B cell (primary cell): Measurements from ENCODE around the gene WNT6. TPM values are rescaled to one million over a fixed set of nuclear protein-coding genes. Genes with fewer than 3 reads are reported as not detected.

Experiments used
- ATAC-seq: fragments of 200-7000 bp; cut with Tn5 transposase; one replicate; pipeline ENCODE4 v1.10.0; 2021; ENCODE audit warnings: low read depth, mild to moderate bottlenecking, moderate number of reproducible peaks, moderate library complexity
- CTCF ChIA-PET: fragments of 350-600 bp; sonication (Branson Sonifier 250); formaldehyde crosslinking; loops from one replicate; lab custom pipeline; 2021; ENCODE audit warnings: antibody characterized with exemption, inconsistent platforms; lab: Charles Lee
- POLR2A ChIA-PET: fragments of 350-600 bp; sonication (Branson Sonifier 250); formaldehyde crosslinking; loops from one replicate; lab custom pipeline; 2021; ENCODE audit warnings: antibody characterized with exemption; lab: Charles Lee
- DNase-seq: peaks from one replicate; pipeline ENCODE4 v3.0.0; 2013
- H2AFZ ChIP-seq: 2 replicates; pipeline ENCODE4 v1.6.1; 2012; ENCODE audit warnings: mild to moderate bottlenecking, low read depth, low read length; ENCODE audit not compliant: insufficient read depth, poor library complexity, severe bottlenecking
- H3K27ac ChIP-seq, 2 donors: 1 replicate in 1 of 2; 2 replicates in 1 of 2; pipeline ENCODE4 v1.5.1; 2012 to 2013; ENCODE audit warnings: low read length in 2 of 2, mild to moderate bottlenecking in 2 of 2, moderate library complexity in 1 of 2
- H3K27me3 ChIP-seq, 4 experiments: fragments of 200-600 bp in 1 of 4; sonication (generic) in 1 of 4; replicated peaks in 1 of 4; 1 replicate in 2 of 4; 2 replicates in 2 of 4; pipeline versions ENCODE4 v1.6.1 to v1.7.0; 2013 to 2016; ENCODE audit warnings: low read length in 3 of 4, mild to moderate bottlenecking in 2 of 4, mixed read lengths in 1 of 4, moderate library complexity in 1 of 4; ENCODE audit not compliant: insufficient read depth in 4 of 4, control insufficient read depth in 3 of 4; ENCODE audit errors: control extremely low read depth in 1 of 4
- H3K36me3 ChIP-seq, 2 experiments: replicated peaks in 1 of 2; 1 replicate in 1 of 2; 2 replicates in 1 of 2; pipeline versions ENCODE4 v1.6.1 to v1.7.1; 2013; ENCODE audit warnings: low read length in 1 of 2; ENCODE audit not compliant: insufficient read depth in 2 of 2, control insufficient read depth in 1 of 2; ENCODE audit errors: control extremely low read depth in 1 of 2, extremely low read depth in 1 of 2
- H3K4me1 ChIP-seq, 2 donors: fragments of 200-600 bp in 1 of 2; sonication (generic) in 1 of 2; 1 replicate in 1 of 2; 2 replicates in 1 of 2; pipeline versions ENCODE4 v1.5.1 to v1.6.1; 2013 to 2017; ENCODE audit warnings: low read length in 2 of 2; ENCODE audit not compliant: control insufficient read depth in 2 of 2, insufficient read depth in 2 of 2
- H3K4me2 ChIP-seq: replicated peaks from 2 replicates; pipeline ENCODE3; 2012; ENCODE audit warnings: mild to moderate bottlenecking, low read depth, low read length; ENCODE audit not compliant: poor library complexity, severe bottlenecking
- H3K4me3 ChIP-seq, 5 experiments: fragments of 200-600 bp in 1 of 5; sonication (generic) in 1 of 5; 1 replicate in 3 of 5; 2 replicates in 2 of 5; pipeline versions ENCODE4 v1.5.1 to v1.7.0; 2011 to 2016; ENCODE audit warnings: low read length in 4 of 5, mild to moderate bottlenecking in 4 of 5, low read depth in 2 of 5, control low read depth in 1 of 5, moderate library complexity in 1 of 5; ENCODE audit not compliant: insufficient read depth in 1 of 5; ENCODE audit errors: control extremely low read depth in 1 of 5, extremely low read depth in 1 of 5
- H3K79me2 ChIP-seq: fragments of 200-600 bp; sonication (generic); one replicate; pipeline ENCODE4 v1.6.0; 2016; ENCODE audit warnings: low read length; ENCODE audit not compliant: control insufficient read depth, insufficient read depth
- H3K9ac ChIP-seq: fragments of 200-600 bp; sonication (generic); 2 replicates; pipeline ENCODE4 v1.6.1; 2017; ENCODE audit warnings: mild to moderate bottlenecking, low read length, moderate library complexity
- H3K9me3 ChIP-seq, 3 donors: one replicate each; pipeline versions ENCODE4 v1.6.1 to v1.7.1; 2013; ENCODE audit warnings: low read length in 2 of 3; ENCODE audit not compliant: control insufficient read depth in 2 of 3, insufficient read depth in 1 of 3; ENCODE audit errors: control extremely low read depth in 1 of 3
- H4K20me1 ChIP-seq: 2 replicates; pipeline ENCODE4 v1.6.0; 2012; ENCODE audit warnings: mild to moderate bottlenecking, low read length; ENCODE audit not compliant: insufficient read depth, control insufficient read depth, poor library complexity, severe bottlenecking
- H3K27ac Mint-ChIP-seq: one replicate; pipeline ENCODE4 v1.8.0; 2021; ENCODE audit warnings: mixed read lengths
- H3K27me3 Mint-ChIP-seq: one replicate; pipeline ENCODE4 v1.8.0; 2021; ENCODE audit warnings: mixed read lengths
- H3K4me1 Mint-ChIP-seq: one replicate; pipeline ENCODE4 v1.8.0; 2021; ENCODE audit warnings: mixed read lengths
- H3K4me3 Mint-ChIP-seq: one replicate; pipeline ENCODE4 v1.8.0; 2021; ENCODE audit warnings: mixed read lengths
- H3K9me3 Mint-ChIP-seq: one replicate; pipeline ENCODE4 v1.8.0; 2022; ENCODE audit warnings: mixed read lengths; ENCODE audit not compliant: insufficient read depth
- EZH2 ChIP-seq: IDR thresholded peaks from 2 replicates; pipeline ENCODE4 v1.6.1; 2012; ENCODE audit warnings: borderline replicate concordance, low read depth, mild to moderate bottlenecking, moderate library complexity, low read length; ENCODE audit not compliant: insufficient read depth, poor library complexity, severe bottlenecking
- WGBS: methylation state at CpG from one replicate; pipeline ENCODE4 v1.1.5; 2013; ENCODE audit warnings: missing lambda C conversion rate; ENCODE audit not compliant: insufficient coverage; 5-methylcytosine and 5-hydroxymethylcytosine counted together
- intact Hi-C: fragments of 100-400 bp; cut with micrococcal nuclease; formaldehyde crosslinking; loops from one replicate; pipeline ENCODE4 v1.10.0; 2022
- polyA plus RNA-seq: library from polyadenylated mRNA; depleted of rRNA; stranded (reverse); fragments of >200 nt; gene quantifications from 2 replicates; pipeline ENCODE4 v1.2.3, GENCODE V29; 2012
- total RNA-seq, 2 donors: library from RNA; stranded (reverse); fragments of 120-200 nt in 1 of 2; gene quantifications; 1 replicate in 1 of 2; 2 replicates in 1 of 2; pipeline versions ENCODE4 v1.2.3 to v1.2.4, GENCODE V29; 2013 to 2022
- TF ChIP-seq, protein P1 (sequence below): fragments of 200-600 bp; IDR thresholded peaks from one replicate; pipeline ENCODE4 v1.8.0; 2022; ENCODE audit warnings: antibody characterized with exemption, mild to moderate bottlenecking

The WNT6 gene
- total and polyA plus RNA-seq, 2 donors (not counting 1 experiment from before 2014, with no cell fraction given), result 0.84 to 2.0 TPM

DNA sequence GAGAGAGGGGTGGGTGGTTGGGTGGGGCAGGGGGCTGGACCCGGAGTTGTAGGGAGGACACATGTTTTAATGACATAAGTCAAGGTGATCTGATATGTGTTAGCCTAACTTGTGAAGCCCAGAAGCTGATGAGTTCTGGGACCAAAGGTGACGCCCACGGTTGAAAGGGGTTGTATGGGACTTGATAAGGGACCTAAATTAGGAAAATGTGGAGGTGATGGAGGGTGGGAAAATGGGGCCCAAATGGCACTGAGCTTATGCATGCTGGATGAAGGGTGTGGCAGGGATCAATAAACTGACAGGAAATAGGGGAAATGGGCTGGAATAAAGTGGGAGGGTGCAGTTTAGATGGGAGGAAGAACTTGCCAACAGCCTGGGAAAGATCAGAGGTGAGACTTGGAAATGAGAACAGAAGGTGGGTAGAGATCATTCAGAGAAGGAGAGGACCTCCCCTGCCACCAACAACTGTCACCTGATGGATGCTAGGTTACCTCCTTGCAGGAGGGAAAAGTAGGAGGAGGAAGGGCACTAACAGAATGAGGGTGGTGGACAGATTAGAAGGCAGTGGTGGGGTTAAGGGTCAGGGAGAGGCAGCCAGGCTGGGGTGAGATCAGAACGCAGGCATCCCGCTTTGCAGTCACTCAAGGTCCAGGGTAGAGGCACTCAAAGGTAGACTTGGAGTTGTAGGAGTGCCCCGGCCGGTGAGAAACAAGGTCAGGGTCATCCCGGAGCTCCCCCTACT is 36.3 kb downstream of the WNT6 start:
- intact Hi-C loops, result loop anchor here (1.0 to 5.0 kb wide), 8 partner anchors 16 to 491 kb away; partner anchors contain the start of genes BCS1L, DNAJB2, DNPEP and NHEJ1
- no peak for ATAC-seq
- peaks cover 63 to 71% of the 10 kb centered on the region in 2 donors for H3K4me1 ChIP-seq
- TF ChIP-seq, protein P1, sequence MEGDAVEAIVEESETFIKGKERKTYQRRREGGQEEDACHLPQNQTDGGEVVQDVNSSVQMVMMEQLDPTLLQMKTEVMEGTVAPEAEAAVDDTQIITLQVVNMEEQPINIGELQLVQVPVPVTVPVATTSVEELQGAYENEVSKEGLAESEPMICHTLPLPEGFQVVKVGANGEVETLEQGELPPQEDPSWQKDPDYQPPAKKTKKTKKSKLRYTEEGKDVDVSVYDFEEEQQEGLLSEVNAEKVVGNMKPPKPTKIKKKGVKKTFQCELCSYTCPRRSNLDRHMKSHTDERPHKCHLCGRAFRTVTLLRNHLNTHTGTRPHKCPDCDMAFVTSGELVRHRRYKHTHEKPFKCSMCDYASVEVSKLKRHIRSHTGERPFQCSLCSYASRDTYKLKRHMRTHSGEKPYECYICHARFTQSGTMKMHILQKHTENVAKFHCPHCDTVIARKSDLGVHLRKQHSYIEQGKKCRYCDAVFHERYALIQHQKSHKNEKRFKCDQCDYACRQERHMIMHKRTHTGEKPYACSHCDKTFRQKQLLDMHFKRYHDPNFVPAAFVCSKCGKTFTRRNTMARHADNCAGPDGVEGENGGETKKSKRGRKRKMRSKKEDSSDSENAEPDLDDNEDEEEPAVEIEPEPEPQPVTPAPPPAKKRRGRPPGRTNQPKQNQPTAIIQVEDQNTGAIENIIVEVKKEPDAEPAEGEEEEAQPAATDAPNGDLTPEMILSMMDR, result no peak
- no peak for TF ChIP-seq EZH2
- 45% methylated on average over 6 of the region's 8 CpGs for WGBS
- H3K36me3 ChIP-seq, result no peaks in the 10 kb centered on the region
- peaks cover 0 to 3% (median 0%) of the 10 kb centered on the region in 3 donors for H3K9me3 ChIP-seq
- Mint-ChIP-seq H3K27me3 (peaks cover 17% of the 10 kb centered on the region), H3K27ac (peak overlapping the region; percentile 91), H3K4me1 (peaks cover 68% of the 10 kb centered on the region), H3K9me3 (no peaks in the 10 kb centered on the region), H3K4me3 (peak overlapping the region; percentile 87)
- CTCF ChIA-PET, result interaction anchor here (2.7 to 21.8 kb wide), 3 partner anchors 17 to 84 kb away, joined by 17 to 1627 read pairs (median 109); partner anchors contain the start of gene WNT10A
- peaks cover 0 to 14% (median 9%) of the 10 kb centered on the region in 4 experiments for H3K27me3 ChIP-seq
- peak overlapping the region in 4 of 5 experiments; percentile 8 to 68 (median 68) for H3K4me3 ChIP-seq
- peak overlapping the region; percentile 88 for H3K4me2 ChIP-seq
- H2AFZ ChIP-seq, result no peak overlapping the region
- H3K79me2 ChIP-seq, result peaks cover 3% of the 10 kb centered on the region
- no peak for DNase-seq
- POLR2A ChIA-PET, result interaction anchor here (0.8 to 9.4 kb wide), 4 partner anchors 13 to 383 kb away, joined by 3 to 490 read pairs (median 9); partner anchors contain the start of genes TUBA4A and WNT10A
- H3K9ac ChIP-seq, result peak overlapping the region; percentile 92
- H4K20me1 ChIP-seq, result no peaks in the 10 kb centered on the region
- peak overlapping the region; percentile 99 to 100 for H3K27ac ChIP-seq
